Prostate gland (tissue), 2 donors: Measurements from ENCODE around the gene PCDHGB5.

Experiments
- CTCF ChIP-seq, 4 experiments: fragments of 200-600 bp in 2 of 4; fragments of 450-650 bp in 2 of 4; sonication (generic) in 2 of 4; IDR thresholded peaks; 1 replicate in 3 of 4; 2 replicates in 1 of 4; pipeline ENCODE4 v1.5.1; 2016 to 2019; ENCODE audit warnings: antibody characterized with exemption in 4 of 4, mild to moderate bottlenecking in 2 of 4, moderate library complexity in 2 of 4
- POLR2A ChIP-seq: fragments of 450-650 bp; IDR thresholded peaks from one replicate; pipeline ENCODE4 v1.6.1; 2016; ENCODE audit warnings: antibody characterized with exemption, mild to moderate bottlenecking
- POLR2AphosphoS5 ChIP-seq: sonication (generic); formaldehyde crosslinking; IDR thresholded peaks from one replicate; pipeline ENCODE4 v1.6.1; 2017; ENCODE audit warnings: antibody characterized with exemption

GRCh38 chr5:141384471-141385267 lies 13.1 kb upstream of the PCDHGB5 start:
- TF ChIP-seq CTCF (IDR thresholded peaks at IDR 0.05) (no peak), POLR2A (no peak), POLR2AphosphoS5 (no peak)
